Esophagus squamous epithelium (tissue), 5 donors: ENCODE results near the gene DUSP16. TPM values are rescaled to one million over a fixed set of nuclear protein-coding genes. Genes with fewer than 3 reads are reported as not detected.

ENCODE experiments used
- DNase-seq: peaks from one replicate; lab custom pipeline; 2025; lab: John Stamatoyannopoulos, UW
- H3K27ac ChIP-seq, 4 donors: fragments of 200-600 bp; sonication (generic); one replicate each; pipeline ENCODE4 v1.5.1; 2016 to 2019; ENCODE audit warnings: mild to moderate bottlenecking in 1 of 4
- H3K27me3 ChIP-seq, 4 donors: fragments of 200-600 bp; sonication (generic); 1 replicate in 3 of 4; 2 replicates in 1 of 4; pipeline versions ENCODE4 v1.5.1 to v1.6.0; 2017 to 2021; ENCODE audit warnings: antibody characterized with exemption in 1 of 4
- H3K36me3 ChIP-seq, 3 donors: fragments of 200-600 bp; sonication (generic); one replicate each; pipeline ENCODE4 v1.5.1; 2016 to 2019
- H3K4me1 ChIP-seq, 3 donors: fragments of 200-600 bp; sonication (generic); one replicate each; pipeline ENCODE4 v1.5.1; 2017 to 2019
- H3K4me3 ChIP-seq, 4 donors: fragments of 200-600 bp; sonication (generic); 1 replicate in 3 of 4; 2 replicates in 1 of 4; pipeline ENCODE4 v1.5.1; 2016 to 2019; ENCODE audit warnings: mild to moderate bottlenecking in 2 of 4, moderate library complexity in 1 of 4
- H3K9me3 ChIP-seq, 3 donors: fragments of 200-600 bp; sonication (generic); one replicate each; pipeline ENCODE4 v1.5.1; 2016 to 2019
- POLR2A ChIP-seq, 4 donors: fragments of 450-650 bp; IDR thresholded peaks; one replicate each; pipeline ENCODE4 v1.6.1; 2017; ENCODE audit warnings: antibody characterized with exemption in 4 of 4, mild to moderate bottlenecking in 4 of 4, moderate library complexity in 3 of 4
- WGBS, 2 donors: methylation state at CpG; one replicate each; pipeline ENCODE4 v1.1.5; 2018; 5-methylcytosine and 5-hydroxymethylcytosine counted together
- intact Hi-C: fragments of 100-400 bp; cut with DNase I; formaldehyde crosslinking; loops from one replicate; pipeline ENCODE4 v1.15.0; 2022
- total RNA-seq, 4 donors: library from RNA; depleted of rRNA; stranded (reverse); fragments of >200 nt; gene quantifications; one replicate each; pipeline ENCODE4 v1.1.0, GENCODE V29; 2016
- TF ChIP-seq, protein P1 (sequence below), 6 experiments: fragments of 450-650 bp in 4 of 6; fragments of 200-600 bp in 2 of 6; sonication (generic) in 2 of 6; IDR thresholded peaks; one replicate each; pipeline ENCODE4 v1.5.1; 2016 to 2019; ENCODE audit warnings: antibody characterized with exemption in 6 of 6, mild to moderate bottlenecking in 4 of 6, moderate library complexity in 4 of 6
- donor health status: DM: yes; HTN: yes; CAD: no.

The DUSP16 gene
- total RNA-seq, 4 donors from 2014 or later: 15.6 to 27.9 (median 16.5) TPM

DNA sequence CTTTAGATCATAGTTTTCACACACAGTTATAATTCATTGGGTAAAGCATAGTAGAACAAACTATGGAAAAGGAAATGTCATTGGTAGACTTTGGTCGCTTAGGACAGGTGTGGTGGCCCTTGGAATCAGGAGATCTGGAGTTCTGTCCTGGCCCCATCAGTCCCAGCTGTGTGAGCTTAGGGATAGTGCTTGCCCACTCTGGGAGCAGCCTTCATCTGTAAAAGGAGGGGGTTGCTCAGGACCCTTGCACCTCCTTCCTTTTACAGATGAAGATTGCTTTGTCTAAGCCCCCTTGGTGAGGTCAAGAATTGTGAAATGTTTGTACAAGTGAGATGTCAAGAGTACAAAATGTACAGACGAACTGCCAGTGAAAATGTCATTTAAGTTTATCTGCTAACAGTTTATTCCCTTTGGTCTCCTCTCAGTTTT, 112.6 kb downstream of the DUSP16 start:
- DNase-seq: no peak
- Histone ChIP-seq H3K27me3 (no peaks in the 10 kb centered on the region), H3K36me3 (no peaks in the 10 kb centered on the region), H3K27ac (peak overlapping the region in 1 of 4 donors; percentile 6), H3K4me1 (peaks cover 0 to 19% (median 4%) of the 10 kb centered on the region in 3 donors), H3K9me3 (no peaks in the 10 kb centered on the region), H3K4me3 (no peak overlapping the region)
- 87 to 88% methylated on average over 2 of the region's 2 CpGs for WGBS, 2 donors
- intact Hi-C loops: no loop called here
- no peak for TF ChIP-seq POLR2A (IDR thresholded peaks at IDR 0.05)
- TF ChIP-seq, protein P1, sequence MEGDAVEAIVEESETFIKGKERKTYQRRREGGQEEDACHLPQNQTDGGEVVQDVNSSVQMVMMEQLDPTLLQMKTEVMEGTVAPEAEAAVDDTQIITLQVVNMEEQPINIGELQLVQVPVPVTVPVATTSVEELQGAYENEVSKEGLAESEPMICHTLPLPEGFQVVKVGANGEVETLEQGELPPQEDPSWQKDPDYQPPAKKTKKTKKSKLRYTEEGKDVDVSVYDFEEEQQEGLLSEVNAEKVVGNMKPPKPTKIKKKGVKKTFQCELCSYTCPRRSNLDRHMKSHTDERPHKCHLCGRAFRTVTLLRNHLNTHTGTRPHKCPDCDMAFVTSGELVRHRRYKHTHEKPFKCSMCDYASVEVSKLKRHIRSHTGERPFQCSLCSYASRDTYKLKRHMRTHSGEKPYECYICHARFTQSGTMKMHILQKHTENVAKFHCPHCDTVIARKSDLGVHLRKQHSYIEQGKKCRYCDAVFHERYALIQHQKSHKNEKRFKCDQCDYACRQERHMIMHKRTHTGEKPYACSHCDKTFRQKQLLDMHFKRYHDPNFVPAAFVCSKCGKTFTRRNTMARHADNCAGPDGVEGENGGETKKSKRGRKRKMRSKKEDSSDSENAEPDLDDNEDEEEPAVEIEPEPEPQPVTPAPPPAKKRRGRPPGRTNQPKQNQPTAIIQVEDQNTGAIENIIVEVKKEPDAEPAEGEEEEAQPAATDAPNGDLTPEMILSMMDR (IDR thresholded peaks at IDR 0.05): no peak

DNA sequence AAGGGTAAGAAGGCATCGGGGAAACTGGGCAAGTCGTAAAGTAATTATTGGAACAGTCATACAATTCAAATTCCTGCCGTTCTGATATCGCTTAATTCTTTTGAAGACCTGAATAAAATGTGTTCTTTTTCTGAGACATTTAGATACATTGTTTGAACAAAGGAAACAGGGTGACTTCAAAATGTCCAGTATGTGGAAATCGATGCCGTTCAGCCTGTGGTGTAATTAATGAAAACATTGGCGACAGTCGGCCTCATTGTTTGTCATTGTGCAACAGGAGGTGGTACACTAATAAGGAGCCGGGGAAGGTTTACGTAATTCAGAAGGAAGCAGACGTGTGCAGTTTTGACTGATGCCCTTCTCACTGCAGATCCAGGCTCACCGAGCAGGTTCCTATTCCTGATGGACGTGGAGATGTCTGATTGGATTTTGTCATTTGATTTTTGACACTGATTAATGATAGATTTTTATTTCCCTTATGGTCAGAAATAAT, 113.1 kb downstream of the DUSP16 start:
- TF ChIP-seq, protein P1 (IDR thresholded peaks at IDR 0.05): no peak
- no peak for TF ChIP-seq POLR2A (IDR thresholded peaks at IDR 0.05)
- Histone ChIP-seq H3K4me3 (no peak overlapping the region), H3K36me3 (no peaks in the 10 kb centered on the region), H3K4me1 (peaks cover 0 to 24% (median 4%) of the 10 kb centered on the region in 3 donors), H3K9me3 (no peaks in the 10 kb centered on the region), H3K27me3 (no peaks in the 10 kb centered on the region), H3K27ac (peak overlapping the region in 1 of 4 donors; percentile 33)
- DNase-seq: no peak
- intact Hi-C loops: no loop called here
- WGBS, 2 donors: 31 to 50% methylated on average over 13 of the region's 13 CpGs

DNA sequence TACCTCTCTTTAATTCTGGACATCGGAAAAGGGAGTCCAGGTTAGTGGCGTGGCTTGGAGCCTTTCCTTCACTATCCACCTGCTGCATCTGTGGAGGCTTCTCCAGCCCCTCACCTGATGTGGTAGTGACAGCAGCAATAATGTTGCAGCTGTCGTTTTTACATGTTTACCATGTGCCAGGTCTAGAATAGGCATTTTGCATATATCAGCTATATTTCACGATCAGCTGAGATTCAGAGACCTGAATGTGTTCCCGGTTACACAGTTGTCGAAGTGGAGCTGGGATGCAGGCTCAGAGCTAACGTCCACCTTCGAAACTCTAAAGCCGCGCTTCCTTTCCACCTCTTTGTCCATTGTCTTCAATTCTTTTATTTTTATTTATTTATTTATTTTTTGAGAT, 114.8 kb downstream of the DUSP16 start:
- Histone ChIP-seq H3K4me1 (peaks cover 0 to 42% (median 18%) of the 10 kb centered on the region in 3 donors), H3K27ac (no peak overlapping the region)

DNA sequence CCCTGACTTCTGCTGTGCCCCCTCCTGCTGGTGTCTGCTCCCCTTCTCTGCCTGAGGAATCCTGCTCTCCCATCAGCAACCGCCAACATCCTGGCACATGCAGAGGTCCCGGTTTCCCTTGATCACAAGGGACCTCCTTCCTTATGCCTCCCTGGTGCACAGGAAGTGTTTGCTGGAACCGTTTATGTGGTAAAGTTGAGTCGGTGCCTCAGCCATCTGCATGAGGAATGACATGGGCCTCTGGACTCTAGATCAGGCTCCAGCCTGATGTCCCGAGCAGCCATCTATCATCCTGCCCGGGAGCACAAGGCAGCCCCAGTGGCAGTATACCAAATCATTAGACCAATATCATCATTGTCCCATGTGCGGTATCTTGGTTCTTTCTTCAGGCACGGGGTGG, 115.4 kb downstream of the DUSP16 start:
- 69 to 71% methylated on average over 5 to 8 of the region's 8 CpGs for WGBS, 2 donors
- no peak overlapping the region for H3K4me3 ChIP-seq
- no peak for TF ChIP-seq POLR2A (IDR thresholded peaks at IDR 0.05)
- TF ChIP-seq, protein P1 (IDR thresholded peaks at IDR 0.05): no peak
- H3K27me3 ChIP-seq: no peaks in the 10 kb centered on the region
- no peak overlapping the region for H3K27ac ChIP-seq
- no peak for DNase-seq
- intact Hi-C loops: no loop called here
- H3K36me3 ChIP-seq: no peaks in the 10 kb centered on the region
- no peaks in the 10 kb centered on the region for H3K9me3 ChIP-seq
- H3K4me1 ChIP-seq: peaks cover 0 to 48% (median 24%) of the 10 kb centered on the region in 3 donors

More for the DNA sequence above, 114.8 kb downstream of the DUSP16 start:
- 93 to 97% methylated on average over 10 of the region's 10 CpGs for WGBS, 2 donors
- DNase-seq: no peak
- TF ChIP-seq, protein P1 (IDR thresholded peaks at IDR 0.05): no peak
- no peak for TF ChIP-seq POLR2A (IDR thresholded peaks at IDR 0.05)
- no peaks in the 10 kb centered on the region for H3K27me3 ChIP-seq
- no peaks in the 10 kb centered on the region for H3K9me3 ChIP-seq
- no peaks in the 10 kb centered on the region for H3K36me3 ChIP-seq
- no peak overlapping the region for H3K4me3 ChIP-seq
- intact Hi-C loops: no loop called here

DNA sequence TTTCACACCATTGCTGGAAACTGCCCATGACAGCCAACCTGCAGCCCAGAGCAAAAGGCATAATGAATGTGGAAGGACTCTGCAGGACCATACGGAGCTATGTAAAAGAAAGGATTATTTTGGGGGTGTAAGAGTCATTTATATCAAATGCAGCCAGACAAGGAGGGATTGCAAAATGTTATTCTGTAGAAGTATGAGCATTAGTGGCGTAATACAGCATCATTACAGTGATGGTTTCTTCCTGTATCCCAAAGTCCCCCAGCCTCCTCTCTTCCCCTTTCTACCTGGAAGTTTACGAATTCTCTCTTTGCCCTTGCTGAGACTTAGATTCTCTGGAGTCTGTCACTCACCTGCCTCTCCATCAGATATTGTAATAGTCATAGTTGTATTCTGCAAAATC, 115.9 kb downstream of the DUSP16 start:
- Histone ChIP-seq H3K27me3 (no peaks in the 10 kb centered on the region), H3K4me3 (no peak overlapping the region), H3K27ac (no peak overlapping the region), H3K36me3 (no peaks in the 10 kb centered on the region), H3K9me3 (no peaks in the 10 kb centered on the region), H3K4me1 (peaks cover 0 to 52% (median 27%) of the 10 kb centered on the region in 3 donors)
- TF ChIP-seq POLR2A (IDR thresholded peaks at IDR 0.05): no peak
- TF ChIP-seq, protein P1 (IDR thresholded peaks at IDR 0.05): no peak
- DNase-seq: no peak
- WGBS, 2 donors: 84 to 87% methylated on average over 3 of the region's 3 CpGs
- intact Hi-C loops: no loop called here
